Endothelial cell of umbilical vein (primary cell): Measurements from ENCODE around the gene GAB2.

ENCODE experiments used
- FOS ChIP-seq: IDR thresholded peaks from 2 replicates; pipeline ENCODE4 v1.6.1; 2011; ENCODE audit warnings: mild to moderate bottlenecking, low read length, moderate library complexity, borderline replicate concordance; ENCODE audit not compliant: insufficient read depth
- TF ChIP-seq, protein P1 (sequence below), 2 donors: IDR thresholded peaks; 1 replicate in 1 of 2; 2 replicates in 1 of 2; pipeline ENCODE4 v1.5.1; 2011; ENCODE audit warnings: low read length in 2 of 2, mild to moderate bottlenecking in 2 of 2, moderate library complexity in 2 of 2, control low read depth in 1 of 2, inconsistent platforms in 1 of 2, low read depth in 1 of 2; ENCODE audit not compliant: insufficient read depth in 1 of 2; ENCODE audit errors: extremely low read depth in 1 of 2
- TF ChIP-seq, protein P2 (sequence below): IDR thresholded peaks from 2 replicates; pipeline ENCODE4 v1.6.1; 2011; ENCODE audit not compliant: insufficient read depth, insufficient read length

DNA sequence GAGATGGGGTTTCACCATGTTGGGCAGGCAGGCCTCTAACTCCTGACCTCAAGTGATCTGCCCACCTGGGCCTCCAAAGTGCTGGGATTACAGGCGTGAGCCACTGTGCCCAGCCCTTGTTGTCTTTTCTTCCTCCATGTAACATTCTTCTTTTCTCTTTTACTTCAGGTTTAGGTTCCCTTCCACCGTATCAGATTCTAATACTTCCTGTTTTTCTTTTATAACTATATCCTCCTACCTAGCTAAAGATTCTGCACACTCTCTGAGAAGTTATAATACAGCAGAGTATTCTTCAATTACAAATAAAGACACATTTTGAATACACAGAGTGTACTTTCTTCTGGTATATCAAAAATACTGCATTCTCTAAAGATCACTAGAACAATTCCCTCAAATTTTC lies 33.2 kb upstream of the GAB2 start:
- TF ChIP-seq, protein P1, sequence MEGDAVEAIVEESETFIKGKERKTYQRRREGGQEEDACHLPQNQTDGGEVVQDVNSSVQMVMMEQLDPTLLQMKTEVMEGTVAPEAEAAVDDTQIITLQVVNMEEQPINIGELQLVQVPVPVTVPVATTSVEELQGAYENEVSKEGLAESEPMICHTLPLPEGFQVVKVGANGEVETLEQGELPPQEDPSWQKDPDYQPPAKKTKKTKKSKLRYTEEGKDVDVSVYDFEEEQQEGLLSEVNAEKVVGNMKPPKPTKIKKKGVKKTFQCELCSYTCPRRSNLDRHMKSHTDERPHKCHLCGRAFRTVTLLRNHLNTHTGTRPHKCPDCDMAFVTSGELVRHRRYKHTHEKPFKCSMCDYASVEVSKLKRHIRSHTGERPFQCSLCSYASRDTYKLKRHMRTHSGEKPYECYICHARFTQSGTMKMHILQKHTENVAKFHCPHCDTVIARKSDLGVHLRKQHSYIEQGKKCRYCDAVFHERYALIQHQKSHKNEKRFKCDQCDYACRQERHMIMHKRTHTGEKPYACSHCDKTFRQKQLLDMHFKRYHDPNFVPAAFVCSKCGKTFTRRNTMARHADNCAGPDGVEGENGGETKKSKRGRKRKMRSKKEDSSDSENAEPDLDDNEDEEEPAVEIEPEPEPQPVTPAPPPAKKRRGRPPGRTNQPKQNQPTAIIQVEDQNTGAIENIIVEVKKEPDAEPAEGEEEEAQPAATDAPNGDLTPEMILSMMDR (IDR thresholded peaks at IDR 0.05; ENCODE audit: extremely low read depth in 1 of 2, insufficient read depth in 1 of 2, low read depth in 1 of 2, low read length in 2 of 2) = no peak
- TF ChIP-seq, protein P2, sequence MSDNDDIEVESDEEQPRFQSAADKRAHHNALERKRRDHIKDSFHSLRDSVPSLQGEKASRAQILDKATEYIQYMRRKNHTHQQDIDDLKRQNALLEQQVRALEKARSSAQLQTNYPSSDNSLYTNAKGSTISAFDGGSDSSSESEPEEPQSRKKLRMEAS = no peak
- no peak for TF ChIP-seq FOS
